Measurements from ENCODE around the gene TSPAN4. TPM values are rescaled to one million over a fixed set of nuclear protein-coding genes. Genes with fewer than 3 reads are reported as not detected.

Gene TSPAN4
- total RNA-seq, 1 donor from 2014 or later, result 77.9 TPM

DNA sequence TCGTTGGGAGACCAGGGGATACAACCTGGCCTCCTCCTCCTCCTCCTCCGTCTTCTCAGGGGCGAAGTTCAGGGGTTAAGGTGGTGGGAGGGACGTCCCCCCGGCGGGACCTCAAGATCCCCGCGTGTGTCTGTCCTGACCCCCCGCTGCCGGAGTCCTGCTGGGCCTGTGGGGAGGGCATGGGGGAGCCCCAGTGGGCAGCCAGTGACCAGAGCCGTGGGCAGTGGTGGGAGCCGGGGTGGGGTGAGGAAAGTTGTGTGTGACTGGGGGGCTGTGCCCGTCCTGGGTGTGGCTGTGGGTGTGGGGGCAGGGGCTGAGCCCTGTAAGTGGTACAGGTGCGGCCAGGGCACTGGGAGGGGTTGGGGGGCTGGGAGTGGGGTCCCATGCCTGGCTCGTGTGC lies 10.1 kb downstream of the TSPAN4 start:
- DNase-seq (ENCODE audit: low read depth), result no peak
- no peak for TF ChIP-seq CTCF (IDR thresholded peaks at IDR 0.05; ENCODE audit: insufficient read depth, low read length, poor library complexity, severe bottlenecking)
- no peak overlapping the region for H3K4me3 ChIP-seq (ENCODE audit: low read depth, low read length)
- H3K27me3 ChIP-seq (ENCODE audit: control insufficient read depth, insufficient read depth, low read length), result no peaks in the 10 kb centered on the region
- no peaks in the 10 kb centered on the region for H3K36me3 ChIP-seq (ENCODE audit: control insufficient read depth, insufficient read depth, low read length)

DNA sequence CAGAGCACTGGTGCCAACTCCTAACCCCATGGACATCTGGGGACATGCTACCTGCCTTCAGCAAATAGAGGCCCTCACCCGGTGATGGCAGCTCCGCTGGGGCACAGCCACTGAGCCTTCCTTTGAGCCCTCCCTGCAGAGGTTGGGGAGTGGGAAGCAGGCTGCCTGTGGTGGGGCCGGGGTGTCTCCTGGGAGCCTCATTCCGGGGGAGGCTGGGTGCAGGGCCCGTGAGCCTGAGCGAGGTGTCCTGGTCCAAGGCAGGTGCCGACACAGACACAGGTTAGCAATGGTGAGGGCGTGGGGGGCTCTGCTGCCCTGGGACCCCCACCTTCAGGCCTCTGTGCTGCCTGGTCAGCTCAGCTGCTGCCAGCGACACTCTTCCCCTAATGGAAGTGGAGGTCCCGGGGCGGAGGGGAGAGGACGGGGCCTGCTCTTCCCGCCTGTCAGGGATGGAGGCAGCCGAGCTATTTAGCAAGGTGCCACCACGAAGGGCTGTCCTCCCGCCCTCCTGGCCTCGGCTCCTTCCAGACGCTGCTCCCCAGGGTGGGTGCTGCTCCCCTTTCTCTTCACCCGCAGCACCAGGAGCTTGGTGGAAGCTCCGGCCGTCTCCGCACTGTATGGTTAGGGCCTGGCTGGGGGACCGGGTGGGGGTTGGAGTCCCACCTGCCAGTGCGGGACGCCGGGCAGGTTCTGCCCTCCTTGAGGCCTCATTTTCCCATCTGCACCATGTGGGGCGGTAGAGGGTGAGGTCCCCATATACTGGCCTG lies 11.2 kb downstream of the TSPAN4 start:
- no peak for DNase-seq (ENCODE audit: low read depth)
- Histone ChIP-seq H3K27me3 (ENCODE audit: control insufficient read depth, insufficient read depth, low read length) (no peaks in the 10 kb centered on the region), H3K36me3 (ENCODE audit: control insufficient read depth, insufficient read depth, low read length) (no peaks in the 10 kb centered on the region), H3K4me3 (ENCODE audit: low read depth, low read length) (no peak overlapping the region)
- TF ChIP-seq CTCF (IDR thresholded peaks at IDR 0.05; ENCODE audit: insufficient read depth, low read length, poor library complexity, severe bottlenecking), result no peak

DNA sequence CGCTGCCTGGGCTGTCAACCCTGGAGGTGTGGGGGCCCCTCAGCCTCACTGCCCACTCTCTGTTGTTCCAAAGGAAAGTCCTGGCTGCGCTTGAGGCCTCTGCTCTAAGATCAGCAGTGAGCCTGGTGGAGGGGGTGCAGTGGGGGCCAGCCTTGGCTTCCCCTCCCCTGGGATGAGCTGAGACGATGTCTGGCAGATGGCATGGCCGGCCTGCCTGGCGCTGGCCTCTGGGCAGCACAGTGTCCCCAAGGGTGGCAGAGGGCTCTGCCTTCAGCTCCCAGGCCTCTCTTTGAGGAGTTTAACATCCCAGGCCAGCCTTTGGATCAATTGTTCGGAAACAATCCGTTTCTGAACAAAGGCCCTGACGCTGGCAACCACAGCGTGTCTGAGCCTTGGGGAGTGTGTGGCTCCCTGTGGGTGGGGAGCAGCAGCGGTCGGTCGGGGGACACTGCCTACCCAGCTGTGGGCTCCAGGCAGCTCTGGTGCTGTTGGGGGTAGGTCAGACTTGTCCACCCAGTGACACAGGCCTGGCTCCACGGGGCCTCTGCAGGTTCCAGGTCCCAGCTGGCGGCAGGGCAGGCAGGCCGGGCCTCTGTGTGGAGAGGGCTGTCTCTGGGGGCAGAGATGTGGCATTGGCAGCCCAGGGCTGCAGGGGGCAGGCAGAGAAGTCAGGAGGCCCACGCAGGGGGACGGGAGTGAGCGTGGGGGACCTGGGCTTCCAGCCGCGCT lies 12.1 kb downstream of the TSPAN4 start:
- no peak for DNase-seq (ENCODE audit: low read depth)
- H3K4me3 ChIP-seq (ENCODE audit: low read depth, low read length), result no peak overlapping the region
- H3K27me3 ChIP-seq (ENCODE audit: control insufficient read depth, insufficient read depth, low read length), result no peaks in the 10 kb centered on the region
- no peaks in the 10 kb centered on the region for H3K36me3 ChIP-seq (ENCODE audit: control insufficient read depth, insufficient read depth, low read length)
- no peak for TF ChIP-seq CTCF (IDR thresholded peaks at IDR 0.05; ENCODE audit: insufficient read depth, low read length, poor library complexity, severe bottlenecking)

DNA sequence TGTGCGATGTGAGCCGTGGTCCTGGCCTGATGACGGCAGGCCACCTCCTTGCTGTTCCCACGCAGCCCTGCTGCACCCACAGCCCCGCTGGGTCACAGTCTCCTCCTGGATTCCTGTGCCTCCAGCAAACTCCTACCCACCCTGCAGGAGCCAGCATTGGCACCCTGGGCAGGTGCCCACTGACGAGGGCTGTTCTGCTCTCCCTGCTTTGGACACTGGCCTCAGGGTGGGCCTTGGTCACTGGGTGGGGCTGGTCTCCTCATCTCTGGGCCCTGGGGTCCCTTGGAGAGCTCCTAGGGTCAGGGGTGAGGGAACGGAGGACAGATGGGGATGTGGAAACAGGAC lies 12.7 kb downstream of the TSPAN4 start:
- TF ChIP-seq CTCF (IDR thresholded peaks at IDR 0.05; ENCODE audit: insufficient read depth, low read length, poor library complexity, severe bottlenecking), result no peak

DNA sequence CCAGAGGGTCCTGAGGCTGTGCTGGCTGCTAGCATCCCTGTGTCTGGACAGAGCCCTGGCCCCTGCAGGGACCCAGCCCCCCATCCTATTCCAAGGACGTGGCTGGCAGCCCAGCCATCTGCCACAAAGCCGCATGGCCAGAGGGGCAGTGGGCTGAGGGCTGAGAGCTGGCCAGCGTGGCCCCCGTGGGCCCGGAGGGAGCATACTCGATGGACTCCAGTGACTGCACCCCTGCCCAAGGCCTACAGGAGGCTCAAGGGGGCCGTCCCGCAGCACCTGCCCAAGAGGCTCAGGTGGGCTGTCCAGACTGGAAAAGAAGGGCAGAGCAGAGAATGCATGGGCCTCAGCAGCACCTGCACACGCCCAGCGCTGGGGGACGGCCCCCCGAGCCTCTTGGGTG lies 13.1 kb downstream of the TSPAN4 start:
- H3K4me3 ChIP-seq (ENCODE audit: low read depth, low read length), result no peak overlapping the region
- TF ChIP-seq CTCF (IDR thresholded peaks at IDR 0.05; ENCODE audit: insufficient read depth, low read length, poor library complexity, severe bottlenecking), result no peak
- DNase-seq (ENCODE audit: low read depth), result no peak
- H3K36me3 ChIP-seq (ENCODE audit: control insufficient read depth, insufficient read depth, low read length), result no peaks in the 10 kb centered on the region
- no peaks in the 10 kb centered on the region for H3K27me3 ChIP-seq (ENCODE audit: control insufficient read depth, insufficient read depth, low read length)

More for the DNA sequence above, 12.7 kb downstream of the TSPAN4 start:
- H3K4me3 ChIP-seq (ENCODE audit: low read depth, low read length), result no peak overlapping the region
- no peak for DNase-seq (ENCODE audit: low read depth)
- no peaks in the 10 kb centered on the region for H3K36me3 ChIP-seq (ENCODE audit: control insufficient read depth, insufficient read depth, low read length)
- no peaks in the 10 kb centered on the region for H3K27me3 ChIP-seq (ENCODE audit: control insufficient read depth, insufficient read depth, low read length)
